Measurements from ENCODE around the gene NADSYN1. TPM values are rescaled to one million over a fixed set of nuclear protein-coding genes. Genes with fewer than 3 reads are reported as not detected.
A peak's percentile ranks its signal among the peaks of the same experiment; 100 is the strongest.

NADSYN1 gene
- total RNA-seq, 1 experiment from 2014 or later: 91.3 TPM

DNA sequence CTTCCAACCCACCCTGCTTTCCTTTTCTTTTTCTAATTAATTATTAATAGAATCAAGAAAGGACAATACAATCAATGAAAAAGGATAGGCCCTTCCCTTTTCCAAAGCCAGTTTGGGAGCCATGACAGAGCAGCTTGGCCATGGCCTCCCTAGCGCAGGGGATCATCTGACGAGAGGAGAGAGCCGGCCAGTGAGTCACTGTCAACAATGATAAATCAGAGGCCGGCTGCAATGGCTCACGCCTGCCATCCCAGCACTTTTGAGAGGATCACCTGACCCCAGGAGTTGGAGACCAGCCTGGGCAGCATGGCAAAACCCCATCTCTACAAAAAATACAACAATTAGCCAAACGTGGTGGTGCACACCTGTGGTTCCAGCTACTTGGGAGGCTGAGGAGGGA, 46.5 kb downstream of the NADSYN1 start:
- no TSS peak for BruUV-seq (replicated peaks)
- Mint-ChIP-seq H3K36me3 (ENCODE audit: insufficient read depth, unreplicated experiment) (peaks cover 41% of the 10 kb centered on the region), H3K4me1 (ENCODE audit: low read depth, unreplicated experiment) (no peaks in the 10 kb centered on the region), H3K27ac (ENCODE audit: unreplicated experiment) (no peak overlapping the region), H3K4me3 (ENCODE audit: unreplicated experiment) (no peak overlapping the region), H3K27me3 (ENCODE audit: insufficient read depth, unreplicated experiment) (no peaks in the 10 kb centered on the region), H3K9me3 (ENCODE audit: unreplicated experiment) (no peaks in the 10 kb centered on the region)
- Histone ChIP-seq H3K4me1 (no peaks in the 10 kb centered on the region), H3K27me3 (replicated peaks; ENCODE audit: control insufficient read depth, insufficient read depth, low read length) (no peaks in the 10 kb centered on the region), H3K36me3 (ENCODE audit: control insufficient read depth, insufficient read depth, low read length) (peaks cover 11% of the 10 kb centered on the region), H3K9me3 (no peaks in the 10 kb centered on the region), H3K4me3 (ENCODE audit: low read depth, low read length) (no peak overlapping the region)
- ChIA-PET POLR2A (no interaction called here), CTCF (no interaction called here)
- TF ChIP-seq, protein P1, sequence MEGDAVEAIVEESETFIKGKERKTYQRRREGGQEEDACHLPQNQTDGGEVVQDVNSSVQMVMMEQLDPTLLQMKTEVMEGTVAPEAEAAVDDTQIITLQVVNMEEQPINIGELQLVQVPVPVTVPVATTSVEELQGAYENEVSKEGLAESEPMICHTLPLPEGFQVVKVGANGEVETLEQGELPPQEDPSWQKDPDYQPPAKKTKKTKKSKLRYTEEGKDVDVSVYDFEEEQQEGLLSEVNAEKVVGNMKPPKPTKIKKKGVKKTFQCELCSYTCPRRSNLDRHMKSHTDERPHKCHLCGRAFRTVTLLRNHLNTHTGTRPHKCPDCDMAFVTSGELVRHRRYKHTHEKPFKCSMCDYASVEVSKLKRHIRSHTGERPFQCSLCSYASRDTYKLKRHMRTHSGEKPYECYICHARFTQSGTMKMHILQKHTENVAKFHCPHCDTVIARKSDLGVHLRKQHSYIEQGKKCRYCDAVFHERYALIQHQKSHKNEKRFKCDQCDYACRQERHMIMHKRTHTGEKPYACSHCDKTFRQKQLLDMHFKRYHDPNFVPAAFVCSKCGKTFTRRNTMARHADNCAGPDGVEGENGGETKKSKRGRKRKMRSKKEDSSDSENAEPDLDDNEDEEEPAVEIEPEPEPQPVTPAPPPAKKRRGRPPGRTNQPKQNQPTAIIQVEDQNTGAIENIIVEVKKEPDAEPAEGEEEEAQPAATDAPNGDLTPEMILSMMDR (IDR thresholded peaks at IDR 0.05; ENCODE audit: insufficient read depth in 1 of 2, low read depth in 1 of 2, low read length in 1 of 2, severe bottlenecking in 1 of 2, unreplicated experiment in 1 of 2): no peak
- intact Hi-C loops (cut with micrococcal nuclease; ENCODE audit: unreplicated experiment): no loop called here
- DNase-seq: peak in 1 of 2 experiments; percentile 24

DNA sequence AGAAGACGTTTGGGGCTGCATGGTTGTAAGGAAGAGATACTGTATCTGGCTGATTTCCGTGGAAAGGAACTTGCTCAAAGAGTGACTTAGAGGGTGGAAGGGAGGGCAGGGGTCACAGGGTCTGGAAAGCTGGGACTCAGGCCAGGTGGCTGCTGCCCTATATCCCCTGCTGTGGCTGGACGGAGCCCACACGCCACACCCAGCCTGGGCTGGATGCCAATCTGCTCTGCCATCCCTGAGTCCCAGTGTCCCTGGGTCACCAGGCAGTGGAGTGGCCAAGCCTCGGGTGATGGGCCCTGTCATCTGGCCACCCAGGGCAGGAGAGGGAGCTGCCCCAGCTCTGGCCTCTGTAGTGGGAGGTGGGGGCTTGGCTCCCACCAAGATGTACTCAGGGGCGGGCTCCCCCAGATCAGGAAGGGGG, 47.6 kb downstream of the NADSYN1 start:
- ChIA-PET POLR2A (no interaction called here), CTCF (no interaction called here)
- Mint-ChIP-seq H3K9me3 (ENCODE audit: unreplicated experiment) (no peaks in the 10 kb centered on the region), H3K4me3 (ENCODE audit: unreplicated experiment) (no peak overlapping the region), H3K27ac (ENCODE audit: unreplicated experiment) (no peak overlapping the region), H3K36me3 (ENCODE audit: insufficient read depth, unreplicated experiment) (peaks cover 31% of the 10 kb centered on the region), H3K4me1 (ENCODE audit: low read depth, unreplicated experiment) (no peaks in the 10 kb centered on the region), H3K27me3 (ENCODE audit: insufficient read depth, unreplicated experiment) (no peaks in the 10 kb centered on the region)
- DNase-seq: peak in 1 of 2 experiments; percentile 41
- TF ChIP-seq, protein P1 (IDR thresholded peaks at IDR 0.05; ENCODE audit: insufficient read depth in 1 of 2, low read depth in 1 of 2, low read length in 1 of 2, severe bottlenecking in 1 of 2, unreplicated experiment in 1 of 2): no peak
- Histone ChIP-seq H3K36me3 (ENCODE audit: control insufficient read depth, insufficient read depth, low read length) (peaks cover 10% of the 10 kb centered on the region), H3K27me3 (replicated peaks; ENCODE audit: control insufficient read depth, insufficient read depth, low read length) (no peaks in the 10 kb centered on the region), H3K9me3 (no peaks in the 10 kb centered on the region), H3K4me1 (no peaks in the 10 kb centered on the region), H3K4me3 (ENCODE audit: low read depth, low read length) (no peak overlapping the region)
- no TSS peak for BruUV-seq (replicated peaks)
- intact Hi-C loops (cut with micrococcal nuclease; ENCODE audit: unreplicated experiment): no loop called here

DNA sequence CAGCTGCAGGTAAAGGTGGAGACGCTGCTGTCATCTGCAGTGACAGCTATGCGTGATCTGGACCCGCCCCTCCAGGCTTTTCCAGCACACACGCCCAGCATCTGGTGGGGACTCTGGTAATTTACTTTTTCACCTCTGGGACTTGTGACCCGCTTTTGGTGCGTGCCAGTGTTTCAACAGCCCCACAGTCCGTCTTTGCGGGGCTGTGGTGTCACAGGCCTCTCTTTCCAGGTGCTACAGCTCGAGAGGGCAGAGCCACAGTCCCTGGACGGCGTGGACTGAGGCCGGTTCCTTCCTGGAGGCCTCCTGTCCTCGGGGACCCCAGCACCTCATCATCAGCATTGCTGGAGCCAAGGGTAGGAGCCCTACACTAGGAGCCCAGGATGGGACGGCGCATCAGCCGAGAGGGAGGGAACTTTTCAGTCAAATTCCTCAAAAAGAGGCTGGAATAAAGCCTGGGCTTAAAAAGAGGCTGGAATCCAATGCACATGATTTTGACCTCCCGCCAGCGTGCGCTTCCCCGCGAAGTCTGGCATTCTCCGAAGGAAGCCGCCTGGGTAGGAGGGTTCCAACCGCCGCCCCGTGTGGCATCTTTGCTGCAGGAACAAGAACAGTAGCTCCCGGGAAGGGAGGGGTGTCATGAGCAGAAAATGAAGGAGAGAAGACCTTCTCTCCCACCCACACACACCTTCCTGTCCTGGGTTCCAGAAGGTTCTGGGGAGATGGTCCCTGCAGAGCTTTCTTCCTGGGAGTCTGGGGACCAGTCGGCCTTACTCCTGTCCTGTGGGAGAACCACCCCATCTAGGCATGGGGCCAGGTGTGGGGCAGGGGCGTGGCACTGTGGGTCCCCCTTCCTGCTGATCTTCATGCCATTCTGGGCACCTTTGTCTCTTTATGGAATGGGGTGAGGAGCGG, 48.3 kb downstream of the NADSYN1 start:
- peaks cover 10% of the 10 kb centered on the region for H3K36me3 ChIP-seq (ENCODE audit: control insufficient read depth, insufficient read depth, low read length)
- no peaks in the 10 kb centered on the region for H3K9me3 Mint-ChIP-seq (ENCODE audit: unreplicated experiment)
- no peak overlapping the region for H3K4me3 Mint-ChIP-seq (ENCODE audit: unreplicated experiment)
- H3K4me3 ChIP-seq (ENCODE audit: low read depth, low read length): no peak overlapping the region
- H3K27ac Mint-ChIP-seq (ENCODE audit: unreplicated experiment): no peak overlapping the region
- no peaks in the 10 kb centered on the region for H3K9me3 ChIP-seq
- DNase-seq: peak in 1 of 2 experiments; percentile 34
- no TSS peak for BruUV-seq (replicated peaks)
- CTCF ChIA-PET: no interaction called here
- POLR2A ChIA-PET: no interaction called here
- no peaks in the 10 kb centered on the region for H3K27me3 ChIP-seq (replicated peaks; ENCODE audit: control insufficient read depth, insufficient read depth, low read length)
- intact Hi-C loops (cut with micrococcal nuclease; ENCODE audit: unreplicated experiment): no loop called here
- peaks cover 25% of the 10 kb centered on the region for H3K36me3 Mint-ChIP-seq (ENCODE audit: insufficient read depth, unreplicated experiment)
- no peaks in the 10 kb centered on the region for H3K4me1 Mint-ChIP-seq (ENCODE audit: low read depth, unreplicated experiment)
- TF ChIP-seq, protein P1 (IDR thresholded peaks at IDR 0.05; ENCODE audit: insufficient read depth in 1 of 2, low read depth in 1 of 2, low read length in 1 of 2, severe bottlenecking in 1 of 2, unreplicated experiment in 1 of 2): no peak
- H3K4me1 ChIP-seq: no peaks in the 10 kb centered on the region
- no peaks in the 10 kb centered on the region for H3K27me3 Mint-ChIP-seq (ENCODE audit: insufficient read depth, unreplicated experiment)

All from Caco-2 (cell line).